ENCODE data around the gene ZNF536. TPM values are rescaled to one million over a fixed set of nuclear protein-coding genes. Genes with fewer than 3 reads are reported as not detected.

The ZNF536 gene
- total RNA-seq, 6 donors from 2014 or later, result 0.34 to 0.78 (median 0.71) TPM; not detected in 2

- Histone ChIP-seq H3K4me1 (no peaks in the 10 kb centered on the region), H3K27ac (no peak overlapping the region), H3K4me3 (no peak overlapping the region), H3K9me3 (no peaks in the 10 kb centered on the region), H3K27me3 (no peaks in the 10 kb centered on the region), H3K36me3 (no peaks in the 10 kb centered on the region)
- whole genome bisulfite sequencing, 2 donors, result 38 to 76% methylated on average over 2 to 6 of the region's 6 CpGs
- TF ChIP-seq, protein P1, sequence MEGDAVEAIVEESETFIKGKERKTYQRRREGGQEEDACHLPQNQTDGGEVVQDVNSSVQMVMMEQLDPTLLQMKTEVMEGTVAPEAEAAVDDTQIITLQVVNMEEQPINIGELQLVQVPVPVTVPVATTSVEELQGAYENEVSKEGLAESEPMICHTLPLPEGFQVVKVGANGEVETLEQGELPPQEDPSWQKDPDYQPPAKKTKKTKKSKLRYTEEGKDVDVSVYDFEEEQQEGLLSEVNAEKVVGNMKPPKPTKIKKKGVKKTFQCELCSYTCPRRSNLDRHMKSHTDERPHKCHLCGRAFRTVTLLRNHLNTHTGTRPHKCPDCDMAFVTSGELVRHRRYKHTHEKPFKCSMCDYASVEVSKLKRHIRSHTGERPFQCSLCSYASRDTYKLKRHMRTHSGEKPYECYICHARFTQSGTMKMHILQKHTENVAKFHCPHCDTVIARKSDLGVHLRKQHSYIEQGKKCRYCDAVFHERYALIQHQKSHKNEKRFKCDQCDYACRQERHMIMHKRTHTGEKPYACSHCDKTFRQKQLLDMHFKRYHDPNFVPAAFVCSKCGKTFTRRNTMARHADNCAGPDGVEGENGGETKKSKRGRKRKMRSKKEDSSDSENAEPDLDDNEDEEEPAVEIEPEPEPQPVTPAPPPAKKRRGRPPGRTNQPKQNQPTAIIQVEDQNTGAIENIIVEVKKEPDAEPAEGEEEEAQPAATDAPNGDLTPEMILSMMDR (IDR thresholded peaks at IDR 0.05), result no peak
- ATAC-seq (ENCODE audit: low FRiP score in 2 of 2), result no peak
- DNase-seq, result peak in 1 of 2 donors; percentile 15
Observed at GRCh38 chr19:30362156-30362754, 9.9 kb upstream of the ZNF536 start.

DNA sequence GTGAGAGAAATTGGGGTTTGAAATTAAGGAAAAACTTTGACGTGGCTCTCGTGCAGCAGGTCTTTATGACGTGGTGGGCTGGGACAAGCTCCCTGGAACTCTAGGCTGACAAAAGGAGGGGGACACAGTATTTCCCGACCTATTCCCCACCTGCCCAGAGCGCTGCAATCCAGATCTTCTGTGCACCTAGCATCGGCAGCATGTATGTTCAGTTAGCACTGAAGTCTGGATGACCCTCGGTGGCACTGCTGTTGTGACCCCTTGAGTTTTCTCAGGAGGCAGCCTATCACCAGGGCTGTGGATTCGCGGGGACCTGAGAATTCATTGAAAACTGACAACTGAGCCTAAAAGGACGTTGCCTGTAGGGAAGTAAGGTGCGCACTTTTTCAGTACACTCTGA is 9.1 kb upstream of the ZNF536 start:
- no peaks in the 10 kb centered on the region for H3K27me3 ChIP-seq
- DNase-seq (peak in 1 of 2 donors; percentile 10), ATAC-seq (ENCODE audit: low FRiP score in 2 of 2) (no peak)

GRCh38 chr19:30364866-30365800 is 7.1 kb upstream of the ZNF536 start:
- no peak for TF ChIP-seq POLR2A (IDR thresholded peaks at IDR 0.05)
- no peak for TF ChIP-seq POLR2AphosphoS5 (IDR thresholded peaks at IDR 0.05)
- TF ChIP-seq EP300 (IDR thresholded peaks at IDR 0.05), result no peak
- TF ChIP-seq, protein P1 (IDR thresholded peaks at IDR 0.05), result no peak
- DNase-seq (peak in 1 of 2 donors; percentile 6), ATAC-seq (ENCODE audit: low FRiP score in 2 of 2) (no peak)
- Histone ChIP-seq H3K9me3 (no peaks in the 10 kb centered on the region), H3K4me1 (no peaks in the 10 kb centered on the region), H3K27me3 (no peaks in the 10 kb centered on the region), H3K36me3 (no peaks in the 10 kb centered on the region), H3K4me3 (no peak overlapping the region), H3K27ac (no peak overlapping the region)
- WGBS, 2 donors, result 55 to 58% methylated on average over 10 of the region's 10 CpGs

More for the DNA sequence above, 9.1 kb upstream of the ZNF536 start:
- Histone ChIP-seq H3K27ac (no peak overlapping the region), H3K4me3 (no peak overlapping the region), H3K9me3 (no peaks in the 10 kb centered on the region), H3K36me3 (no peaks in the 10 kb centered on the region), H3K4me1 (no peaks in the 10 kb centered on the region)
- WGBS, 2 donors, result 86 to 95% methylated on average over 11 of the region's 11 CpGs
- no peak for TF ChIP-seq EP300 (IDR thresholded peaks at IDR 0.05)
- TF ChIP-seq POLR2A (IDR thresholded peaks at IDR 0.05), result no peak
- TF ChIP-seq POLR2AphosphoS5 (IDR thresholded peaks at IDR 0.05), result no peak
- TF ChIP-seq, protein P1 (IDR thresholded peaks at IDR 0.05), result no peak

- Histone ChIP-seq H3K36me3 (no peaks in the 10 kb centered on the region), H3K27ac (no peak overlapping the region), H3K4me3 (no peak overlapping the region), H3K27me3 (no peaks in the 10 kb centered on the region), H3K9me3 (no peaks in the 10 kb centered on the region), H3K4me1 (no peaks in the 10 kb centered on the region)
- 0 to 27% methylated on average over 1 of the region's 1 CpG for WGBS, 2 donors
- no peak for DNase-seq
- TF ChIP-seq POLR2A (IDR thresholded peaks at IDR 0.05), result no peak
- TF ChIP-seq EP300 (IDR thresholded peaks at IDR 0.05), result no peak
- TF ChIP-seq POLR2AphosphoS5 (IDR thresholded peaks at IDR 0.05), result no peak
- TF ChIP-seq, protein P1 (IDR thresholded peaks at IDR 0.05), result no peak
- no peak for ATAC-seq (ENCODE audit: low FRiP score in 2 of 2)
Observed at GRCh38 chr19:30366282-30366681, 5.9 kb upstream of the ZNF536 start.
